Astrocyte (in vitro differentiated cells and primary cell): Measurements from ENCODE around the gene NPM3.

Experiments used
- CTCF ChIP-seq: IDR thresholded peaks from 2 replicates; pipeline ENCODE4 v1.5.1; 2011; ENCODE audit warnings: low read depth, mild to moderate bottlenecking, inconsistent platforms, low read length, moderate library complexity; ENCODE audit not compliant: insufficient read depth
- EZH2 ChIP-seq: IDR thresholded peaks from 2 replicates; pipeline ENCODE4 v1.6.1; 2012; ENCODE audit warnings: mild to moderate bottlenecking, low read length, inconsistent platforms; ENCODE audit not compliant: insufficient read depth

- TF ChIP-seq CTCF (no peak), EZH2 (no peak)
Observed at GRCh38 chr10:101827919-101828600, 44.8 kb upstream of the NPM3 start.
